HG02588 (cell line): ENCODE measurements around the gene MAP10.

Experiments
- ATAC-seq: cut with Tn5 transposase; IDR thresholded peaks from one replicate; pipeline ENCODE4 v1.9.1; 2021; ENCODE audit warnings: mild to moderate bottlenecking, moderate library complexity; ENCODE audit not compliant: unreplicated experiment

MAP10 gene

GRCh38 chr1:232854798-232855159 lies 49.6 kb downstream of the MAP10 start:
- no peak for ATAC-seq

GRCh38 chr1:232856541-232856940 lies 51.3 kb downstream of the MAP10 start:
- ATAC-seq, result no peak
